Measurements from ENCODE around the gene JAG2.

Gene JAG2

DNA sequence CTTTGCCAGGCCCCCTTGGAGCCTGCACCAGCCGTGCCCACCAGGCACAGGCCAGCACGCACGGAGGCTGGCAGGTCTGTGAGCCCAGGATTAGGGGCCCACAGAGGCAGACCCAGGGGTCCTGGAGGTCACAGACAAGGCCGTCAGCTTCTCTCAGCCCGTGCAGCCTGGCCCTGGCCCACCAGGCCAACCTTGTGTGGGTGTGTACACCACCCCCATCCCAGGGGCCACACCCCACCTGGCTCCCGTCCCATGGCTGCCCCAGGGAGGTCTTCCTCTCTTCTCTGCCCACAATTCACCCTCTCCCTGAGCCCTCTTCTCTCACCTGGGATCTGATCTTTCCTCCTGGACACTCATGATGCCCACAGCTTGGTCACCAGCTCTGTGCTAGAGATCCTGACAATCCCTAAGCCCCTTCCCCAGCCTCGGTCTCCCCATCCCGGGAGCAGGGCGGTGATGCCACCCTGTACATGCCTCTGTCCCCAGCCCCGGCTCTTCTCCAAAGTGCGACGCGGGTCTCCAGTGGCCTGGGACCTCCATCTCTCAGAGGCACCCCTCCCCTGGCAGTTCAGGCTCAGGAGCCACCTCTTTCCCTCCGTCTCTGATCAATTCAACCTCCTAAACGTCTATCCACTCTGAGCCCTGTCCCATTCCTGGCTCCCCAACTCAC, 72.2 kb downstream of the JAG2 start:
- TF ChIP-seq, protein P1, sequence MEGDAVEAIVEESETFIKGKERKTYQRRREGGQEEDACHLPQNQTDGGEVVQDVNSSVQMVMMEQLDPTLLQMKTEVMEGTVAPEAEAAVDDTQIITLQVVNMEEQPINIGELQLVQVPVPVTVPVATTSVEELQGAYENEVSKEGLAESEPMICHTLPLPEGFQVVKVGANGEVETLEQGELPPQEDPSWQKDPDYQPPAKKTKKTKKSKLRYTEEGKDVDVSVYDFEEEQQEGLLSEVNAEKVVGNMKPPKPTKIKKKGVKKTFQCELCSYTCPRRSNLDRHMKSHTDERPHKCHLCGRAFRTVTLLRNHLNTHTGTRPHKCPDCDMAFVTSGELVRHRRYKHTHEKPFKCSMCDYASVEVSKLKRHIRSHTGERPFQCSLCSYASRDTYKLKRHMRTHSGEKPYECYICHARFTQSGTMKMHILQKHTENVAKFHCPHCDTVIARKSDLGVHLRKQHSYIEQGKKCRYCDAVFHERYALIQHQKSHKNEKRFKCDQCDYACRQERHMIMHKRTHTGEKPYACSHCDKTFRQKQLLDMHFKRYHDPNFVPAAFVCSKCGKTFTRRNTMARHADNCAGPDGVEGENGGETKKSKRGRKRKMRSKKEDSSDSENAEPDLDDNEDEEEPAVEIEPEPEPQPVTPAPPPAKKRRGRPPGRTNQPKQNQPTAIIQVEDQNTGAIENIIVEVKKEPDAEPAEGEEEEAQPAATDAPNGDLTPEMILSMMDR (IDR thresholded peaks at IDR 0.05): no peak
- H3K4me3 ChIP-seq: no peak overlapping the region
- no peak overlapping the region for H3K27ac ChIP-seq
- H3K36me3 ChIP-seq: no peaks in the 10 kb centered on the region
- DNase-seq: peak in 1 of 2 donors; percentile 21
- intact Hi-C loops (cut with DNase I; ENCODE audit: low total_unique reads): loop anchor here (10.0 kb wide), 1 partner anchor 68 kb away; the partner anchor contains the start of gene JAG2
- H3K4me1 ChIP-seq: peaks cover 13 to 34% (median 27%) of the 10 kb centered on the region in 4 donors
- H3K27me3 ChIP-seq: no peaks in the 10 kb centered on the region
- H3K9me3 ChIP-seq: no peaks in the 10 kb centered on the region

DNA sequence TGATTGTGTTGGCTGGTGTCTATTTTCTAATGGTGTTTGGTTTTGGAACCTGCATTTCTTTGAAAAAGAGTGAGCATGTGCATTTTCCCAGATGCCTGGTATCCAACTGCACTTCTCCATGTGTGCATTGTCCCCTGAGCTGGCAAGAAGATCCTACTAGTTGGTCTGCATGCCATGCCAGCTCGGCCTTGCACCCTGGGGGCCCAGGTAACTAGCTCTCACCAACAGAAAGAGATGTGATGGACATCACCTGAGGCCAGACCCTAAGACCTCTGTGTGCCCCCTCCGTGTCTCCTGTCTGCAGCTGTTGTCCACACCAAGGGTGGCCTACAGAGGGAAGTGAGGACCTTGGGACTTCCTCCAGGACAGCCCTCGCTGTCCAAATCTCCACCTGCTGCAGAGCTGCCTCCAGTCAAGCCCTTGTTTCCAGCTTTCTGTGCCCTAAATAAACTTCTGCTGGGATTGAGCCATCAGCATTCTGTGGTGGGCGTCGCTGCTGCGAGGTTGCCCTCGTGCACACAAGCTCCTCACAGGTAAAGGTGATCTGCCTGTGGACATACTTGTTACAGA, 73.3 kb downstream of the JAG2 start:
- Histone ChIP-seq H3K27me3 (no peaks in the 10 kb centered on the region), H3K27ac (no peak overlapping the region), H3K4me1 (peaks cover 15 to 44% (median 37%) of the 10 kb centered on the region in 4 donors), H3K4me3 (no peak overlapping the region), H3K36me3 (no peaks in the 10 kb centered on the region), H3K9me3 (no peaks in the 10 kb centered on the region)
- peak in 1 of 2 donors; percentile 56 for DNase-seq
- TF ChIP-seq, protein P1 (IDR thresholded peaks at IDR 0.05): no peak
- intact Hi-C loops (cut with DNase I; ENCODE audit: low total_unique reads): loop anchor here (10.0 kb wide), 1 partner anchor 69 kb away; the partner anchor contains the start of gene JAG2

DNA sequence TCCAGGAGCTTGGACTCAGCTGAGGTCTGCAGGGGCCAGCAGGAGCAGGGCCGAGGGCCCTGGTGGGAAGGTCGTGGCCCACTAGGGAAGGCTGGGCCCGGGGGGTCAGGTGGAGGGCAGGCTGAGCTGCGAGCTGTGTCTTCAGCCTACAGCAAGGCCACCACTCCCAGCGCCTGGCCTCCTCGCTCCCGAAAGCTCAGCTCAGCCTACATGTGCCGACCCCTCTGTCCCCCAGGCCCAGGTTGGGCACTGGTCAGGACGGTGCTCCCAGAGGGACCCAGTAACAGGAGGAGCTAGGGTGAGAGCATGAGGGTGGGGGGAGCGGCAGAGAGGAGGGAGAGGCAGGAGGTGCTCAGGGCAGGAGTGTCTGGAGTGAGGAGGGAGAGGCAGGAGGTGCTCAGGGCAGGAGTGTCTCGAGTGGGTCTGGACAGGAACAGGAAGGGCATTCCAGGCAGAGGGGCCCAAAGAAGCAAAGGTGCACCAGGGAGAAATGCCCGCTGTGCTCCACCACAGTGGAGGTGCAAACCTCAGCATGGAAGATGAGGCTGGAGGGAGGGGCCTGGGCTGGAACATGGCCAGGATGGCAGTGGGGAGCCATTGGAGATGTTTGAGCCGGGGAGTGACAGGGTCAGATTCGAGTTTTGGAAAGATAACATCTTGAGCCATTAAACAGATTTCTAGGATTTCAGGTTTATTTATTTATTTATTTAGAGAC, 74.2 kb downstream of the JAG2 start:
- H3K27me3 ChIP-seq: no peaks in the 10 kb centered on the region
- H3K4me1 ChIP-seq: peaks cover 15 to 53% (median 41%) of the 10 kb centered on the region in 4 donors
- H3K4me3 ChIP-seq: peak overlapping the region; percentile 77 to 82
- H3K36me3 ChIP-seq: no peaks in the 10 kb centered on the region
- TF ChIP-seq, protein P1 (IDR thresholded peaks at IDR 0.05): no peak
- DNase-seq: peak in 1 of 2 donors; percentile 70
- peak overlapping the region; percentile 87 to 98 for H3K27ac ChIP-seq
- no peaks in the 10 kb centered on the region for H3K9me3 ChIP-seq
- intact Hi-C loops (cut with DNase I; ENCODE audit: low total_unique reads): loop anchor here (5.0 to 10.0 kb wide), 2 partner anchors 70 to 112 kb away; partner anchors contain the start of gene JAG2

DNA sequence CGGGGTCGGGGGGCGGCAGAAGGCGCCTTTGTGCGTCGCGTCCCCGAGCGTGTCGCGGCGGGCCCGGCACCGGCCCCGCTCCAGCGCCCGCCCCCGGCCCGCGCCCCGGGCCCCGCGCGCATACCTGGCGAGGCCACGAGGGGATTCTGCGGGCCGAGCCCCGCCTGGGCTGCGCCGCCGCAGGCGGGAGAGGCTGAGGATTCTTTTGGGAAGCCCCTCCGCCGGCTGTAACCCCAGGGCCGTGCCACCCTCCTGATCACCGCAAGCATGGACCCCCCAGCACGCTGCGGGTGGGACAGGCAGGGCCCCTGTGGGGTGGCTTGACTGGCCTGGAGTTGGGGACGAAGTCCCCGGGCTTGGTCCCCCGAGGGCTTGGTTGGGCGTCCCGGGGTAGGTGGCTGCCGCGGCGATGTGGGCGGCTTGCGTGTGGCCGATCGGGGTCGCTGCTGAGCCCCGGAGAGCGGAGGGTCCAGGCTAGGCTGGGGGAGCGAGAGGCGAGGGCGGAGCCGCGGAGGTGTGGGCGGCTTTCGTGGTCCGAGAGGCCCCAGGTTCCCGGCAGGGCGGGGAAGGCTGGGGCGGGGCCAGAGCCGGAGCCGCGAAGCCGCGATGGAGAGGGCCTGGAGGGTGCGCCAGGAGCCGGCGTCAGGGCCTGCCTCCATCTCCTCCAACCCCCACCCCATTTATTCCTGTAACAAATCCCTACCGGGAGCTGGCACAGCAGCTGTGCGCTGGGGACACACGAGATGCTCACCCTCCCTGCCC, 75.0 kb downstream of the JAG2 start:
- Histone ChIP-seq H3K4me3 (peak overlapping the region; percentile 77 to 82), H3K27me3 (no peaks in the 10 kb centered on the region), H3K4me1 (peaks cover 15 to 61% (median 48%) of the 10 kb centered on the region in 4 donors), H3K36me3 (no peaks in the 10 kb centered on the region), H3K9me3 (no peaks in the 10 kb centered on the region), H3K27ac (peak overlapping the region; percentile 87 to 98)
- TF ChIP-seq, protein P1 (IDR thresholded peaks at IDR 0.05): peak in 1 of 2 experiments; percentile 40
- DNase-seq: peak in 1 of 2 donors; percentile 84
- intact Hi-C loops (cut with DNase I; ENCODE audit: low total_unique reads): loop anchor here (5.0 to 10.0 kb wide), 2 partner anchors 71 to 111 kb away; partner anchors contain the start of gene JAG2

DNA sequence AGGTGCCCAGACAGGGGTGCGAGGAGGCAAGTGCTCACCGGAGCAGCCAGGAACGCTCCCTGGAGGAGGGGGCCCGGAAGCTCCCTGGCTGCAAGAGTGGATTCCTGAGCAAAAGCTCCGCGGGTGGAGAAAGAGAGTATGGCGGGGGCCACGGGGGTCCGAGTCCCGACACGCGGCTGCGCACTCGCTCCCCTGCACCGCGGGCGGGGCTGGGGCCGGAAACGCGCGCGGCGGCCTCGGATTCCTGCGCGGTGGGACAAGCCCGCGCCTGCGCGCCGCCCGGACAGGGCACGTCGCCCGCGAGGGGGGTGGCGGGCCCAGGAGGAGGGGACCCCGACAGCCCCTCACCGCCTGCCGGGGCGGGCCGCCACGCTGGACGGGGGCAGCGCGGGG, 75.5 kb downstream of the JAG2 start:
- Histone ChIP-seq H3K27me3 (no peaks in the 10 kb centered on the region), H3K36me3 (no peaks in the 10 kb centered on the region), H3K4me3 (peak overlapping the region; percentile 77 to 82), H3K9me3 (no peaks in the 10 kb centered on the region), H3K4me1 (peaks cover 15 to 67% (median 54%) of the 10 kb centered on the region in 4 donors), H3K27ac (peak overlapping the region; percentile 87 to 98)
- TF ChIP-seq, protein P1 (IDR thresholded peaks at IDR 0.05): no peak
- DNase-seq: peak in 1 of 2 donors; percentile 75
- intact Hi-C loops (cut with DNase I; ENCODE audit: low total_unique reads): loop anchor here (5.0 to 10.0 kb wide), 2 partner anchors 72 to 111 kb away; partner anchors contain the start of gene JAG2

Data from tibial artery (tissue), 4 donors.